GM19372 (cell line): Measurements from ENCODE around the gene GABARAP.

Experiments used
- ATAC-seq: cut with Tn5 transposase; IDR thresholded peaks from one replicate; pipeline ENCODE4 v1.9.1; 2021; ENCODE audit warnings: mild to moderate bottlenecking, low read depth, moderate library complexity; ENCODE audit not compliant: unreplicated experiment

The GABARAP gene

GRCh38 chr17:7241783-7242716, at the start of gene GABARAP:
Gene GABARAP, minus strand, starts transcription at chr17:7242449. Its CDS starts 119 bp downstream, at chr17:7242330.
- ATAC-seq, result peak; percentile 22

- no peak for ATAC-seq
These were observed 48.4 kb upstream of the GABARAP start for GRCh38 chr17:7290685-7291084.

GRCh38 chr17:7290166-7290565, 47.9 kb upstream of the GABARAP start:
- no peak for ATAC-seq

- ATAC-seq, result no peak
These were observed 47.2 kb upstream of the GABARAP start for GRCh38 chr17:7289256-7290032.

- ATAC-seq, result no peak
These were observed 43.4 kb upstream of the GABARAP start for GRCh38 chr17:7285679-7286078.

GRCh38 chr17:7284911-7285310, 42.7 kb upstream of the GABARAP start:
- no peak for ATAC-seq

- ATAC-seq, result no peak
These were observed 41.4 kb upstream of the GABARAP start for GRCh38 chr17:7283471-7284216.

- no peak for ATAC-seq
These were observed 40.6 kb upstream of the GABARAP start for GRCh38 chr17:7282752-7283321.

- no peak for ATAC-seq
These were observed 39.9 kb upstream of the GABARAP start for GRCh38 chr17:7281953-7282751.

- peak; percentile 68 for ATAC-seq
These were observed 39.1 kb upstream of the GABARAP start, which contains the start of gene SLC2A4 for GRCh38 chr17:7281074-7281952. Gene SLC2A4, plus strand, starts transcription at chr17:7281718. Its CDS starts 217 bp downstream, at chr17:7281935.

GRCh38 chr17:7280519-7281073, 38.3 kb upstream of the GABARAP start:
- ATAC-seq, result peak; percentile 42

GRCh38 chr17:7279448-7279847, 37.2 kb upstream of the GABARAP start:
- no peak for ATAC-seq

- no peak for ATAC-seq
These were observed 24.5 kb upstream of the GABARAP start for GRCh38 chr17:7266784-7267183.

- ATAC-seq, result no peak
These were observed 21.5 kb upstream of the GABARAP start for GRCh38 chr17:7263801-7264078.

- ATAC-seq, result no peak
These were observed 20.9 kb upstream of the GABARAP start for GRCh38 chr17:7262935-7263800.

GRCh38 chr17:7262192-7262934, 20.1 kb upstream of the GABARAP start, which contains the start of gene CLDN7:
Gene CLDN7, minus strand, starts transcription at chr17:7262478. Its CDS starts 435 bp downstream, at chr17:7262043.
- ATAC-seq, result no peak
